Measurements from ENCODE around the gene BMP4.

DNA sequence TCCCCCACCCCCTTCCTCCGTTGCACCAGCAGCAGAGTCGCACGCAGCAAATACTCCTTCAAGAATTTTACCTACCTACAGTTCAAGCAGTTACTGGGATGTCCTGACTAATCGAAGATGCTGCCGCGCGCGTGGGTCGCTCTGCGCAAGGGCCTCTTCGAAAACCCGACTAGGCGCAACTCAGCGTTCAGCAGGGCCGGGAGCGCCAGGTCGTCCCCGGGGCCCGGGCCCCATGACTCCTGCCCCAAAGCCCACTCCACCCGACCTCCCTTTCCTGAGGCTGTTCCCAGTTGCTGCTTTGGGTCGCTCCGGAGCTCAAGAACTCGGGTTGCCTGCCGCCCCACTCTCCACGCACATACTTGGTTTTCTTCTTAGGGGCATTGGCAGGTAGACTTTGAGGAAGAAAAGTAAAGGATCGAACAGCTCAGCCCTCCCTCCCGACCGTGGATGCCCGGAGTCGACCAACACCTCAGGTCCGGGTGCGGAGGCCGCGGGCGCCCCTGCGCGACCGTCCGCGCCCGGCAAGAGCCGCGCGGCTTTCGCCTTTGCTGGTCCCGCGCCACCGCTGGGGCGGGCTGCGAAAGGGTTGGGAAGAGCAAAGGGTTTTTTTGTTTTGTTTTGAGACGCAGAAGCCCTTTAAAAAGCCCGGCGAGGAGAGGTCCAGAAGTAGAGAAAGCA, 1.9 kb downstream of the BMP4 start:
- TF ChIP-seq, protein P1, sequence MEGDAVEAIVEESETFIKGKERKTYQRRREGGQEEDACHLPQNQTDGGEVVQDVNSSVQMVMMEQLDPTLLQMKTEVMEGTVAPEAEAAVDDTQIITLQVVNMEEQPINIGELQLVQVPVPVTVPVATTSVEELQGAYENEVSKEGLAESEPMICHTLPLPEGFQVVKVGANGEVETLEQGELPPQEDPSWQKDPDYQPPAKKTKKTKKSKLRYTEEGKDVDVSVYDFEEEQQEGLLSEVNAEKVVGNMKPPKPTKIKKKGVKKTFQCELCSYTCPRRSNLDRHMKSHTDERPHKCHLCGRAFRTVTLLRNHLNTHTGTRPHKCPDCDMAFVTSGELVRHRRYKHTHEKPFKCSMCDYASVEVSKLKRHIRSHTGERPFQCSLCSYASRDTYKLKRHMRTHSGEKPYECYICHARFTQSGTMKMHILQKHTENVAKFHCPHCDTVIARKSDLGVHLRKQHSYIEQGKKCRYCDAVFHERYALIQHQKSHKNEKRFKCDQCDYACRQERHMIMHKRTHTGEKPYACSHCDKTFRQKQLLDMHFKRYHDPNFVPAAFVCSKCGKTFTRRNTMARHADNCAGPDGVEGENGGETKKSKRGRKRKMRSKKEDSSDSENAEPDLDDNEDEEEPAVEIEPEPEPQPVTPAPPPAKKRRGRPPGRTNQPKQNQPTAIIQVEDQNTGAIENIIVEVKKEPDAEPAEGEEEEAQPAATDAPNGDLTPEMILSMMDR (IDR thresholded peaks at IDR 0.05): no peak
- TF ChIP-seq POLR2A (IDR thresholded peaks at IDR 0.05): no peak

Measured in vagina (tissue), 2 donors.